Transverse colon (tissue), 4 donors: Measurements from ENCODE around the gene ZSCAN1. TPM values are rescaled to one million over a fixed set of nuclear protein-coding genes. Genes with fewer than 3 reads are reported as not detected.

Source experiments
- DNase-seq: peaks from one replicate; pipeline ENCODE4 v3.0.0-alpha.2; 2019
- H3K27ac ChIP-seq, 4 donors: fragments of 200-600 bp; sonication (generic); 2 replicates each; pipeline ENCODE4 v1.5.1; 2016 to 2018; ENCODE audit warnings: inconsistent platforms in 4 of 4
- H3K27me3 ChIP-seq: fragments of 200-600 bp; sonication (generic); 2 replicates; pipeline ENCODE4 v1.5.1; 2017; ENCODE audit warnings: inconsistent platforms
- H3K36me3 ChIP-seq, 4 donors: fragments of 200-600 bp; sonication (generic); 2 replicates each; pipeline ENCODE4 v1.5.1; 2017 to 2019; ENCODE audit warnings: inconsistent platforms in 4 of 4
- H3K4me1 ChIP-seq, 4 donors: fragments of 200-600 bp; sonication (generic); 2 replicates each; pipeline ENCODE4 v1.5.1; 2017 to 2020; ENCODE audit warnings: inconsistent platforms in 4 of 4
- H3K4me3 ChIP-seq, 4 donors: fragments of 200-600 bp; sonication (generic); 1 replicate in 1 of 4; 2 replicates in 3 of 4; pipeline versions ENCODE4 v1.5.1 to v1.6.1; 2017 to 2019; ENCODE audit warnings: inconsistent platforms in 4 of 4
- H3K9me3 ChIP-seq, 2 donors: fragments of 200-600 bp; sonication (generic); 2 replicates each; pipeline ENCODE4 v1.5.1; 2017 to 2019; ENCODE audit warnings: inconsistent platforms in 2 of 2
- EP300 ChIP-seq: sonication (generic); formaldehyde crosslinking; IDR thresholded peaks from one replicate; pipeline ENCODE4 v1.6.1; 2017; ENCODE audit warnings: antibody characterized with exemption, low read depth
- POLR2A ChIP-seq: fragments of 450-650 bp; IDR thresholded peaks from one replicate; pipeline ENCODE4 v1.6.1; 2016; ENCODE audit warnings: antibody characterized with exemption, mild to moderate bottlenecking, moderate library complexity
- POLR2AphosphoS5 ChIP-seq, 3 donors: sonication (generic); formaldehyde crosslinking; IDR thresholded peaks; one replicate each; pipeline ENCODE4 v1.6.1; 2016; ENCODE audit warnings: antibody characterized with exemption in 3 of 3
- WGBS, 2 donors: methylation state at CpG; one replicate each; pipeline ENCODE4 v1.1.5; 2018; ENCODE audit warnings: low coverage in 1 of 2; 5-methylcytosine and 5-hydroxymethylcytosine counted together
- in situ Hi-C, 4 donors: fragments of 200-750 bp; cut with MboI; loops; one replicate each; pipeline versions ENCODE4 v1.15.0 to v1.15.1; 2017; ENCODE audit warnings: low sequenced_read_pairs in 3 of 4, low pct_ligation_motif_present in 1 of 4, low pct_unique_long_range_greater_than_20kb in 1 of 4
- intact Hi-C: fragments of 100-400 bp; cut with DNase I; formaldehyde crosslinking; loops from one replicate; pipeline ENCODE4 v1.15.1; 2023; ENCODE audit warnings: low total_unique reads
- total RNA-seq, 4 donors: library from RNA; depleted of rRNA; stranded (reverse); fragments of >200 nt; gene quantifications; one replicate each; pipeline ENCODE4 v1.1.0, GENCODE V29; 2016
- TF ChIP-seq, protein P1 (sequence below), 5 experiments: fragments of 200-600 bp in 3 of 5; fragments of 450-650 bp in 2 of 5; sonication (generic) in 3 of 5; IDR thresholded peaks; 1 replicate in 2 of 5; 2 replicates in 3 of 5; pipeline ENCODE4 v1.5.1; 2016 to 2017; ENCODE audit warnings: antibody characterized with exemption in 5 of 5, inconsistent platforms in 3 of 5, mild to moderate bottlenecking in 2 of 5, moderate library complexity in 1 of 5

The ZSCAN1 gene
- total RNA-seq, 4 donors from 2014 or later = not detected

DNA sequence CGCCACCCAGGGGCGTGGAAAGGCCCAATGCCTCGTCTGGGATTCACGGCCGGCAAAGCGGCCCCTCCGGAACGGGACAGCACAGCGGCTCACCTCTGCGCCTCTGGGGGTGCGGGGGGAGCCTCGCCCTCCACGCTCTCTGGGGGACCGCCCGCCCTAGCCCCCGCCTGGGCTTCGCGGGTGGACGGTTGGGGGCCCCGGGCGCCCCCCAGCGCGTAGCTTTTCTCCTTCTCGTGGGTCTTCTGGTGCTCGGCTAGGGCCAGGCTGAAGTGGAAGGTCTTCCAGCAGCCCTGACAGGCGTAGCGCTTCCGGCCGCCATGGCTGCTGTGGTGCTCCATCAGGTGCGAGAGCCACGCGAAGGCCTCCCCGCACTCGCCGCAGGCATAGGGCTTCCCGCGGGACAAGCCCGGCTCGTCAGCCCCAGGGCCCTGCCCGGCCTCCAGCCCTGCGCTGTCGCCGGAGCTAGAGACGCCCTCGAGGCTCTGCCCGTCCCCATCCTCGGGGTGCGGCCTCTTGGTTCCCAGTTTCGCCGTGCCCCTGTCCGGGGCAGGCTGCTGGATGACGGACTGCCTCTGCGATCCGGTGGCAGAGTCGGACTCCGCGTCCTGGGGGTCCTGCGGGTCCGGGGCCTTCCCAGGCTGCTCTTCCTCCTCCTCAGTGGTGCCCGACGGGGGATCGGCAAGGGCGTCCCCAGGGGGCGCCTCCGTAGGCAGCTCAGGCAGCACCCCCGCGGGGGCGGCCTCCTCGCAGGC, 50.9 kb downstream of the ZSCAN1 start:
- no peak overlapping the region for H3K27ac ChIP-seq
- no peak overlapping the region for H3K4me3 ChIP-seq
- H3K9me3 ChIP-seq = peaks cover 61 to 62% of the 10 kb centered on the region in 2 donors
- no peaks in the 10 kb centered on the region for H3K4me1 ChIP-seq
- DNase-seq = no peak
- in situ Hi-C loops = no loop called here
- H3K27me3 ChIP-seq = no peaks in the 10 kb centered on the region
- WGBS, 2 donors = 96% methylated on average over 54 of the region's 69 CpGs; no CpG with 5 or more reads in 1 of the 2 donors
- TF ChIP-seq POLR2AphosphoS5 (IDR thresholded peaks at IDR 0.05) (no peak), POLR2A (no peak), EP300 (no peak)
- TF ChIP-seq, protein P1, sequence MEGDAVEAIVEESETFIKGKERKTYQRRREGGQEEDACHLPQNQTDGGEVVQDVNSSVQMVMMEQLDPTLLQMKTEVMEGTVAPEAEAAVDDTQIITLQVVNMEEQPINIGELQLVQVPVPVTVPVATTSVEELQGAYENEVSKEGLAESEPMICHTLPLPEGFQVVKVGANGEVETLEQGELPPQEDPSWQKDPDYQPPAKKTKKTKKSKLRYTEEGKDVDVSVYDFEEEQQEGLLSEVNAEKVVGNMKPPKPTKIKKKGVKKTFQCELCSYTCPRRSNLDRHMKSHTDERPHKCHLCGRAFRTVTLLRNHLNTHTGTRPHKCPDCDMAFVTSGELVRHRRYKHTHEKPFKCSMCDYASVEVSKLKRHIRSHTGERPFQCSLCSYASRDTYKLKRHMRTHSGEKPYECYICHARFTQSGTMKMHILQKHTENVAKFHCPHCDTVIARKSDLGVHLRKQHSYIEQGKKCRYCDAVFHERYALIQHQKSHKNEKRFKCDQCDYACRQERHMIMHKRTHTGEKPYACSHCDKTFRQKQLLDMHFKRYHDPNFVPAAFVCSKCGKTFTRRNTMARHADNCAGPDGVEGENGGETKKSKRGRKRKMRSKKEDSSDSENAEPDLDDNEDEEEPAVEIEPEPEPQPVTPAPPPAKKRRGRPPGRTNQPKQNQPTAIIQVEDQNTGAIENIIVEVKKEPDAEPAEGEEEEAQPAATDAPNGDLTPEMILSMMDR (IDR thresholded peaks at IDR 0.05) = no peak
- intact Hi-C loops = no loop called here
- peaks cover 0 to 46% (median 13%) of the 10 kb centered on the region in 4 donors for H3K36me3 ChIP-seq

DNA sequence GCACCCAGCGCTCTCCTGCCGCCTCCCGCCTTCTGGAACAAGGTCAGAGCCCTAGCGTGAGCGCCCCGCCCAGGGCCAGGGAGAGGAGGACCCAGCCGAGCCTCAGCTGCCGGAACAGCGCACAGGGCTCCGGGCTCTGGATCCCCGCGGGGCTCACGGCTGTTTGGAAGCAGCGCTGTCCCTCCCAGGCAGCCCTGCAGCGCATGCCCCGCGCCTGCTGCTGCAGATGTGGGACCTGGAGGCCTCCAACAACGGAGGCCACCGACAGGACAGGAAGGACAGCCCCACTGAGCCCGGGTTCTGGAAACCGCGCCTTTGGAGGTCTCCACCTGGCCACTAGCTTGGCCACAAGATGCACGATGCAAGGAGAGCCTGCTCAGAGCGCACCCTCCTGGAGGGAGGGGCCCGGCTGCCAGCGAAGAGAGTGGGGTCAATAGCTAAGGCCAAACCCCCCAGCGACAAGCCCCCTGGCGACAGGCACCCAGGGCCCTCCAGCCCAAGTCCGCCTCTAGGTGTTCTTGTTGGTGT, 51.6 kb downstream of the ZSCAN1 start:
- TF ChIP-seq, protein P1 (IDR thresholded peaks at IDR 0.05) = no peak
- TF ChIP-seq POLR2AphosphoS5 (IDR thresholded peaks at IDR 0.05) = no peak
- no peak for TF ChIP-seq EP300
- no peak for TF ChIP-seq POLR2A
- DNase-seq = no peak
- 90% methylated on average over 24 of the region's 29 CpGs; no CpG with 5 or more reads in 1 of the 2 donors for WGBS, 2 donors
- Histone ChIP-seq H3K4me3 (no peak overlapping the region), H3K4me1 (no peaks in the 10 kb centered on the region), H3K27ac (no peak overlapping the region), H3K27me3 (no peaks in the 10 kb centered on the region), H3K36me3 (peaks cover 0 to 46% (median 13%) of the 10 kb centered on the region in 4 donors), H3K9me3 (peaks cover 59 to 62% of the 10 kb centered on the region in 2 donors)
- intact Hi-C loops (no loop called here), in situ Hi-C loops (no loop called here)

DNA sequence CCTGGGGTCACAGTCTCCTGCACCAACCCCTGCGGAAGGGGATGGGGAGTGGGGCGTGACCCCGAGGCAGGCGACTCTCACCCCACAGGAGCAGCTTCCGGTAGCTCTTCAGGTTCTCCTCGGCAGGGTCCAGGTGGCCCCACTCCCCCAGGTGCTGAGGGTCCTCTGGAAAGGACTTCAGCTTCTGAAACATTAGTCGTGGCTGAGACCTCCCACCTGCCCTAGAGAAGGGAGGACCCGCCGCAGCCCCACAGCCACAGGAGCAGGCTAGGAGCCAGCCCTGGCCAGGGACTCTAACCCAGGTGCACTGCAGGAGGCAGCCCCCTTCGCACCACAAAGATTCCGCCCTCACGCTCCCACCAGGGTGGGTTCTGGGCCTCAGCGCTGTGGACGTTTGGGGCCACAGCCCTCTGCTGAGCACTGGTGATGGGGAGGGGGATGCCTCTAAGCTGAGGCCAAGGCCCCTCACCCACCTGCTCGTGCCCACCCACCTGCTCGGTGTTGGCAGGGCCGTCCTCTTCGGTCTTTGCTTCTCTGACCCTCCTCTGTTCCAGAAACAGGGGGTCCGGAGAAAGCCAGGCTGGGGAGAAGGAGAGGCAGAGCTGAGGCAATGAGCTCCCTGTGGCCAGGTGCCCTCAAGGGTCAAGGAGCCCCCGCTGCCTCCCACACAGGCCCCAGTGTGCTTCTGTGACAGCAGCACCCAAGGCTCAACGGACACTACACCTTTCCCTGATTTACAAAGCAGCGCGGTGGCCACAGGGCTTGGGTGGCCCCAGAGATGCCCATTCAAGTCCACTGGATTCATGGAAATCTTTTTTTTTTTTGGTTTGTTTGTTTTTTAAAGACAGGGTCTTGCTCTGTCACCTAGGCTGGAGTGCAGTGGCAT, 53.2 kb downstream of the ZSCAN1 start:
- H3K27me3 ChIP-seq = no peaks in the 10 kb centered on the region
- H3K9me3 ChIP-seq = peaks cover 50 to 62% of the 10 kb centered on the region in 2 donors
- intact Hi-C loops (no loop called here), in situ Hi-C loops (no loop called here)
- 96 to 100% methylated on average over 3 to 23 of the region's 23 CpGs for WGBS, 2 donors
- TF ChIP-seq, protein P1 (IDR thresholded peaks at IDR 0.05) = no peak
- TF ChIP-seq POLR2A (no peak), EP300 (no peak), POLR2AphosphoS5 (IDR thresholded peaks at IDR 0.05) (no peak)
- H3K4me3 ChIP-seq = no peak overlapping the region
- no peak for DNase-seq
- no peak overlapping the region for H3K27ac ChIP-seq
- H3K36me3 ChIP-seq = peaks cover 0 to 46% (median 13%) of the 10 kb centered on the region in 4 donors
- H3K4me1 ChIP-seq = no peaks in the 10 kb centered on the region

DNA sequence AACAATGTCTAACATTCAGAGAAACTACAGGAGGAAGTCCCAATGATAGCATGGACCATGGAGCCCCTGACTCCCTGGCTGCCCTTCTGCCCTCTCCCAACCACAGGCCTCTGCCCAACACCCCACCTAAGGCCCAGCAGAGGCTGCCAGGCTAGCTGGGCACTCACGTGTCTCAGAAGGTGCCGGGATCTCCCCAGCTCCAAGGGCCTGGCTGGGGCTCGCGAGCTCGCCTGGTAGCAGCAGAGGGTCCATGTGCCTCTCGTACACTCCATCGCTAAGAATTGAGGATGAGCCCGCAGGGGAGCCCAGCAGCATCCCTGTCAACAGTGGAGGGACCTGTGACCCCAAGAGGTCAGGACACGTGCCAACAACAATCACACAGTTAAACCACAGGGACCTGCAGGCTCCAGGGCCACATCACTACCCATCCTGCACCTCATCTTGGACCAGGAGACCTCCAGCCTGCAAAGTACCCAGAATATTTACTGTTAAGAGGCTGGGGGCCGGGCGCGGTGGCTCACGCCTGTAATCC, 54.8 kb downstream of the ZSCAN1 start:
- H3K27ac ChIP-seq = no peak overlapping the region
- intact Hi-C loops = no loop called here
- H3K36me3 ChIP-seq = peaks cover 0 to 40% (median 13%) of the 10 kb centered on the region in 4 donors
- 95% methylated on average over 9 of the region's 13 CpGs; no CpG with 5 or more reads in 1 of the 2 donors for WGBS, 2 donors
- TF ChIP-seq POLR2A = no peak
- TF ChIP-seq, protein P1 (IDR thresholded peaks at IDR 0.05) = no peak
- no peak for TF ChIP-seq EP300
- TF ChIP-seq POLR2AphosphoS5 (IDR thresholded peaks at IDR 0.05) = no peak
- H3K4me3 ChIP-seq = no peak overlapping the region
- DNase-seq = no peak
- H3K4me1 ChIP-seq = no peaks in the 10 kb centered on the region
- no peaks in the 10 kb centered on the region for H3K27me3 ChIP-seq
- peaks cover 44 to 48% of the 10 kb centered on the region in 2 donors for H3K9me3 ChIP-seq
- in situ Hi-C loops = no loop called here
